NCI-H2029 treated with DMSO at 0.1 percent for 48 hours (cell line): Measurements from ENCODE around the gene ELAVL2.
A peak's percentile ranks its signal among the peaks of the same experiment; 100 is the strongest.

Experiments
- DNase-seq: peaks from one replicate; lab custom pipeline; 2025; lab: John Stamatoyannopoulos, UW

Gene ELAVL2

GRCh38 chr9:23826120-23826629, at the start of gene ELAVL2:
TSS of gene ELAVL2 (minus strand) at chr9:23826240. CDS start at chr9:23762234, 64,006 bp downstream.
- DNase-seq = peak; percentile 30

GRCh38 chr9:23858234-23858633, 32.2 kb upstream of the ELAVL2 start:
- no peak for DNase-seq

GRCh38 chr9:23855873-23856604, 30.0 kb upstream of the ELAVL2 start:
- DNase-seq = no peak

- no peak for DNase-seq
Measured at GRCh38 chr9:23850690-23851629, 24.9 kb upstream of the ELAVL2 start.

GRCh38 chr9:23850242-23850689, 24.2 kb upstream of the ELAVL2 start:
- no peak for DNase-seq

GRCh38 chr9:23849379-23850035, 23.5 kb upstream of the ELAVL2 start:
- no peak for DNase-seq

- no peak for DNase-seq
Measured at GRCh38 chr9:23842565-23843129, 16.6 kb upstream of the ELAVL2 start.

GRCh38 chr9:23841304-23841703, 15.3 kb upstream of the ELAVL2 start:
- DNase-seq = no peak

GRCh38 chr9:23837038-23837437, 11.0 kb upstream of the ELAVL2 start:
- DNase-seq = no peak

- no peak for DNase-seq
Measured at GRCh38 chr9:23830929-23831730, 5.1 kb upstream of the ELAVL2 start.

GRCh38 chr9:23830476-23830805, 4.4 kb upstream of the ELAVL2 start:
- no peak for DNase-seq

- DNase-seq = no peak
Measured at GRCh38 chr9:23829580-23830475, 3.8 kb upstream of the ELAVL2 start.

- no peak for DNase-seq
Measured at GRCh38 chr9:23825700-23826099, 340 bp downstream of the ELAVL2 start.

GRCh38 chr9:23824830-23825591, 1.0 kb downstream of the ELAVL2 start:
- DNase-seq = no peak

- no peak for DNase-seq
Measured at GRCh38 chr9:23823986-23824829, 1.8 kb downstream of the ELAVL2 start.

- DNase-seq = no peak
Measured at GRCh38 chr9:23823269-23823668, 2.8 kb downstream of the ELAVL2 start.

GRCh38 chr9:23822261-23823169, 3.5 kb downstream of the ELAVL2 start:
- DNase-seq = no peak
